Measurements from ENCODE around the gene BRPF3.

Gene BRPF3

GRCh38 chr6:36227379-36228228 is 31.1 kb downstream of the BRPF3 start:
- DNase-seq (ENCODE audit: extremely low read depth in 1 of 2, low read depth in 1 of 2): no peak

GRCh38 chr6:36229223-36229622 is 32.7 kb downstream of the BRPF3 start:
- DNase-seq (ENCODE audit: extremely low read depth in 1 of 2, low read depth in 1 of 2): no peak

- DNase-seq (ENCODE audit: extremely low read depth in 1 of 2, low read depth in 1 of 2): no peak
These were observed 33.8 kb downstream of the BRPF3 start for GRCh38 chr6:36230371-36230770.

GRCh38 chr6:36232172-36232571 is 35.6 kb downstream of the BRPF3 start:
- DNase-seq (ENCODE audit: extremely low read depth in 1 of 2, low read depth in 1 of 2): no peak

- no peak for DNase-seq (ENCODE audit: extremely low read depth in 1 of 2, low read depth in 1 of 2)
These were observed 38.8 kb downstream of the BRPF3 start for GRCh38 chr6:36235309-36235708.

DNA sequence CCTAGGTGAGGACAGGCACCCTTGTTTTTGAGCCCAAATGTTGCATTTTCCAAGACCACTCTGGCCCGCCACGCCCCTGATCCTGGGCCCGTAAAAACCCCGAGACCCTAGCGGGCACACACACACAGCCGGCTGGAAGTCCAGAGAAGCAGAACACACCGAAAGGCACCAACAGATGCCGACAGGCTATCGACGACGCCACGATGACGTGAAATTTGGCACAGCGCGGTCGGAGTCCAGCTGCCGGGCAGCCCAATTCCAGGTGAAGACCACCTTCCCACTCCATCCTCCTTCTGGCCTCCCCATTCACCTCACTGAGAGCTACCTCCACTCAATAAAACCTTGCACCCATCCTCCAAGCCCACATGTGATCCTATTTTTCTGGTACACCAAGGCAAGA is 39.3 kb downstream of the BRPF3 start:
- DNase-seq (ENCODE audit: extremely low read depth in 1 of 2, low read depth in 1 of 2): no peak

- DNase-seq (ENCODE audit: extremely low read depth in 1 of 2, low read depth in 1 of 2): no peak
These were observed 43.2 kb downstream of the BRPF3 start for GRCh38 chr6:36239774-36240173.

GRCh38 chr6:36241728-36242127 is 45.2 kb downstream of the BRPF3 start:
- DNase-seq (ENCODE audit: extremely low read depth in 1 of 2, low read depth in 1 of 2): no peak

DNA sequence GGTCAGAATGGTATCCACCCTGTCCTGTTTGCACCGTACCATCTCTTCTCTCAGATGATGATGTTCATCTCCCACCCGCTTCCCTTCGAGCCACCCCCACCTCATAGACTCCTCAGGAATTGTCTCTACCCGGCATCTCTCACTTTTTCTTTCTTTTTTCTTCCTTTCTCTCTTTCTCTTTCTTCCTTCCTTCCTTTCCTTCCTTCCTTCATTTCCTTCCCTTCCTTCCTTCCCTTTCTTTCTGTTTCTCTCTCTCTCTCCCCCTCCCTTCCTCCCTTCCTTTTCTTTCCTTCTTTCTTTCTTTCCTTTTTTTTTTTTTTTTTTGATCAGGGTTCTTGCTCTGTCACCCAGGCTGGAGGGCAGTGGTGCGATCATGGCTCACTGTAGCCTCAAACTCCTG is 45.6 kb downstream of the BRPF3 start:
- DNase-seq (ENCODE audit: extremely low read depth in 1 of 2, low read depth in 1 of 2): no peak

DNA sequence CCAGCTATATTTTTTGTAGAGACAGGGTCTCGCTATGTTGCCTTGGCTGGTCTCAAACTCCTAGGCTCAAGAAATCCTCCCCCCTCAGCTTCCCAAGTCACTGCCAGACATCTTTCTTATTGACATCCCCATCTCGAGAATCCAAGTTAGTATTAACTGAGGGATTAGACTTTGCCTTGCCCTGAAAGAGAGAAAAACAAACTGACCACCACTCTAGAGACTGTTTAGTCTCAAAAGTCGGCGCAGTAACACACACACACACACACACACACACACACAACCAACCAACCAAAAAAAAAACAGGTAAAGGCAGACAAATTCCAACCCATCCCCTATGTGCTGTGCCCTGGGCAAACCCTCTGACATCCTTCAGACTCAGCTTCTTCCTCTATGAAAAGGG is 46.1 kb downstream of the BRPF3 start:
- DNase-seq (ENCODE audit: extremely low read depth in 1 of 2, low read depth in 1 of 2): no peak

- DNase-seq (ENCODE audit: extremely low read depth in 1 of 2, low read depth in 1 of 2): no peak
These were observed 47.1 kb downstream of the BRPF3 start for GRCh38 chr6:36243562-36244212.

GRCh38 chr6:36244641-36245280 is 48.2 kb downstream of the BRPF3 start:
- DNase-seq (ENCODE audit: extremely low read depth in 1 of 2, low read depth in 1 of 2): no peak

- DNase-seq (ENCODE audit: extremely low read depth in 1 of 2, low read depth in 1 of 2): no peak
These were observed 49.1 kb downstream of the BRPF3 start for GRCh38 chr6:36245572-36246061.

GRCh38 chr6:36246506-36247268 is 50.1 kb downstream of the BRPF3 start:
- no peak for DNase-seq (ENCODE audit: extremely low read depth in 1 of 2, low read depth in 1 of 2)

- no peak for DNase-seq (ENCODE audit: extremely low read depth in 1 of 2, low read depth in 1 of 2)
These were observed 51.1 kb downstream of the BRPF3 start for GRCh38 chr6:36247693-36248092.

DNA sequence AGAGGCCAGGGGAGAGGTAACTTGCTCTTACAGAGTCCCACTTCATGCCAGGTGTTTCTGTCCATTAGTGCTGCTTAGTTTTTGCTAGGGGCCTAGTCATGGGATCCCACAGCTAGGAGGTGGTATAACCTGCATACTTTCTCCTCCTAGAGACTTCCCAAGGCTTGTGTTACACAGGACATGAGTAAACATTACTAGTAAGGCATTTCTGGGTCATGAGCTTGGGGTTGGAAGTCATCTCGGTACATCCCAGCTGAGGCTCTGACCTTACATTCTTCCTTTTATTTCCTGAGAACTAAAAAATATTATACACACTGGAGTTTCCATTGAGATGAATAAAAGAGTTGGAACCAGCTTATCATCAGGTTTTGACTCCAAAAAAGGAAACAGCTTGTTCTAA is 52.4 kb downstream of the BRPF3 start:
- no peak for DNase-seq (ENCODE audit: extremely low read depth in 1 of 2, low read depth in 1 of 2)

GRCh38 chr6:36249536-36249935 is 53.0 kb downstream of the BRPF3 start:
- DNase-seq (ENCODE audit: extremely low read depth in 1 of 2, low read depth in 1 of 2): no peak

GRCh38 chr6:36252005-36252404 is 55.5 kb downstream of the BRPF3 start:
- no peak for DNase-seq (ENCODE audit: extremely low read depth in 1 of 2, low read depth in 1 of 2)

- no peak for DNase-seq (ENCODE audit: extremely low read depth in 1 of 2, low read depth in 1 of 2)
These were observed 67.0 kb downstream of the BRPF3 start for GRCh38 chr6:36263390-36264000.

GRCh38 chr6:36265744-36266143 is 69.2 kb downstream of the BRPF3 start:
- no peak for DNase-seq (ENCODE audit: extremely low read depth in 1 of 2, low read depth in 1 of 2)
